NCI-H2029 (cell line): ENCODE data around the gene ICAM5.

Experiments used
- DNase-seq: peaks from one replicate; lab custom pipeline; 2025; lab: John Stamatoyannopoulos, UW

Gene ICAM5

GRCh38 chr19:10344780-10345179 is 55.0 kb downstream of the ICAM5 start:
- DNase-seq: no peak
